ENCODE results near the gene RAP1B. TPM values are rescaled to one million over a fixed set of nuclear protein-coding genes. Genes with fewer than 3 reads are reported as not detected.

RAP1B gene
- total and polyA plus RNA-seq, 2 donors (not counting 3 experiments of a cell fraction or from before 2014, with no cell fraction given), result 147 to 174 TPM

GRCh38 chr12:68601767-68602166 is 8.9 kb upstream of the RAP1B start:
- H3K27me3 ChIP-seq (ENCODE audit: control insufficient read depth in 2 of 2, insufficient read depth in 2 of 2, low read length in 2 of 2), result no peaks in the 10 kb centered on the region
- no peak for DNase-seq (ENCODE audit: low read depth, low spot score)
- H3K4me3 ChIP-seq (replicated peaks in 1 of 3; ENCODE audit: insufficient read depth in 1 of 3, low read depth in 1 of 3, low read length in 3 of 3), result no peak overlapping the region
- ChIA-PET POLR2A (no interaction called here), CTCF (no interaction called here)
- H3K36me3 ChIP-seq (ENCODE audit: control insufficient read depth in 2 of 2, extremely low read depth in 1 of 2, insufficient read depth in 2 of 2, low read length in 2 of 2), result no peaks in the 10 kb centered on the region
- no peaks in the 10 kb centered on the region for H3K9me1 ChIP-seq (replicated peaks; ENCODE audit: control insufficient read depth, extremely low read depth, insufficient read depth, low read length)
- no peak for FAIRE-seq
- dilution Hi-C loops (cut with MboI; ENCODE audit: extremely low pct_ligation_motif_present, low sequenced_read_pairs), result no loop called here
- no peaks in the 10 kb centered on the region for H4K20me1 ChIP-seq (replicated peaks; ENCODE audit: control insufficient read depth, extremely low read depth, insufficient read depth, low read length)
- no TSS peak for BruUV-seq (replicated peaks)
- no peak overlapping the region for H3K4me2 ChIP-seq (ENCODE audit: insufficient read depth, low read length)
- no peaks in the 10 kb centered on the region for H3K9me3 ChIP-seq (replicated peaks; ENCODE audit: control insufficient read depth, insufficient read depth, low read length)
- intact Hi-C loops (cut with micrococcal nuclease), result no loop called here
- H3K27ac ChIP-seq (ENCODE audit: insufficient read depth, low read depth, low read length), result no peak overlapping the region
- H3K4me1 ChIP-seq (ENCODE audit: control insufficient read depth, extremely low read depth, insufficient read depth, low read length), result no peaks in the 10 kb centered on the region
- no peaks in the 10 kb centered on the region for H3K79me2 ChIP-seq (ENCODE audit: control insufficient read depth, insufficient read depth, low read length)
- H3K9ac ChIP-seq (replicated peaks; ENCODE audit: extremely low read depth, insufficient read depth, low read length), result no peak overlapping the region
- H2AFZ ChIP-seq (ENCODE audit: low read depth, low read length), result no peak overlapping the region
- TF ChIP-seq JUN (IDR thresholded peaks at IDR 0.05; ENCODE audit: borderline replicate concordance, insufficient read depth, insufficient read length, low read depth) (no peak), GATA2 (IDR thresholded peaks at IDR 0.05; ENCODE audit: insufficient read depth, insufficient read length, low read depth, low read length) (no peak)

- no peaks in the 10 kb centered on the region for H3K79me2 ChIP-seq (ENCODE audit: control insufficient read depth, insufficient read depth, low read length)
- intact Hi-C loops (cut with micrococcal nuclease) (no loop called here), dilution Hi-C loops (cut with MboI; ENCODE audit: extremely low pct_ligation_motif_present, low sequenced_read_pairs) (no loop called here)
- H3K9me1 ChIP-seq (replicated peaks; ENCODE audit: control insufficient read depth, extremely low read depth, insufficient read depth, low read length), result no peaks in the 10 kb centered on the region
- no peak overlapping the region for H3K9ac ChIP-seq (replicated peaks; ENCODE audit: extremely low read depth, insufficient read depth, low read length)
- no peak overlapping the region for H2AFZ ChIP-seq (ENCODE audit: low read depth, low read length)
- no peak overlapping the region for H3K4me3 ChIP-seq (replicated peaks in 1 of 3; ENCODE audit: insufficient read depth in 1 of 3, low read depth in 1 of 3, low read length in 3 of 3)
- CTCF ChIA-PET, result no interaction called here
- no peaks in the 10 kb centered on the region for H3K36me3 ChIP-seq (ENCODE audit: control insufficient read depth in 2 of 2, extremely low read depth in 1 of 2, insufficient read depth in 2 of 2, low read length in 2 of 2)
- no peak for FAIRE-seq
- no peaks in the 10 kb centered on the region for H3K4me1 ChIP-seq (ENCODE audit: control insufficient read depth, extremely low read depth, insufficient read depth, low read length)
- H3K27me3 ChIP-seq (ENCODE audit: control insufficient read depth in 2 of 2, insufficient read depth in 2 of 2, low read length in 2 of 2), result no peaks in the 10 kb centered on the region
- POLR2A ChIA-PET, result no interaction called here
- H3K4me2 ChIP-seq (ENCODE audit: insufficient read depth, low read length), result no peak overlapping the region
- TF ChIP-seq MAX (IDR thresholded peaks at IDR 0.05; ENCODE audit: insufficient read depth, insufficient read length) (no peak), POLR2AphosphoS5 (IDR thresholded peaks at IDR 0.05; ENCODE audit: insufficient read depth, low read depth, low read length) (no peak), JUN (IDR thresholded peaks at IDR 0.05; ENCODE audit: borderline replicate concordance, insufficient read depth, insufficient read length, low read depth) (no peak), CTCF (IDR thresholded peaks at IDR 0.05; ENCODE audit: extremely low read depth in 1 of 2, insufficient read depth in 1 of 2, low read depth in 1 of 2, low read length in 2 of 2) (no peak), GATA2 (IDR thresholded peaks at IDR 0.05; ENCODE audit: insufficient read depth, insufficient read length, low read depth, low read length) (no peak), EZH2 (IDR thresholded peaks at IDR 0.05; ENCODE audit: borderline replicate concordance, low read depth, low read length, severe bottlenecking) (no peak), POLR2A (IDR thresholded peaks at IDR 0.05; ENCODE audit: low read depth, low read length) (no peak), FOS (IDR thresholded peaks at IDR 0.05; ENCODE audit: borderline replicate concordance, insufficient read depth, low read length) (no peak), MYC (IDR thresholded peaks at IDR 0.05; ENCODE audit: low read depth, low read length) (no peak)
- H3K9me3 ChIP-seq (replicated peaks; ENCODE audit: control insufficient read depth, insufficient read depth, low read length), result no peaks in the 10 kb centered on the region
- H4K20me1 ChIP-seq (replicated peaks; ENCODE audit: control insufficient read depth, extremely low read depth, insufficient read depth, low read length), result no peaks in the 10 kb centered on the region
- no TSS peak for BruUV-seq (replicated peaks)
- no peak overlapping the region for H3K27ac ChIP-seq (ENCODE audit: insufficient read depth, low read depth, low read length)
- no peak for DNase-seq (ENCODE audit: low read depth, low spot score)
Observed at GRCh38 chr12:68602720-68603119, 8.0 kb upstream of the RAP1B start.
